Measurements from ENCODE around the gene HDGFL2.
A peak's percentile ranks its signal among the peaks of the same experiment; 100 is the strongest.

Gene HDGFL2

GRCh38 chr19:4456843-4457653 is 15.0 kb upstream of the HDGFL2 start:
- peak in 28 of 42 donors; percentile 22 to 75 (median 43) for DNase-seq
- intact Hi-C loops (cut with DNase I): loop anchor here (10.0 kb wide), 1 partner anchor 52 kb away; the partner anchor contains the start of genes CHAF1A and SH3GL1

DNA sequence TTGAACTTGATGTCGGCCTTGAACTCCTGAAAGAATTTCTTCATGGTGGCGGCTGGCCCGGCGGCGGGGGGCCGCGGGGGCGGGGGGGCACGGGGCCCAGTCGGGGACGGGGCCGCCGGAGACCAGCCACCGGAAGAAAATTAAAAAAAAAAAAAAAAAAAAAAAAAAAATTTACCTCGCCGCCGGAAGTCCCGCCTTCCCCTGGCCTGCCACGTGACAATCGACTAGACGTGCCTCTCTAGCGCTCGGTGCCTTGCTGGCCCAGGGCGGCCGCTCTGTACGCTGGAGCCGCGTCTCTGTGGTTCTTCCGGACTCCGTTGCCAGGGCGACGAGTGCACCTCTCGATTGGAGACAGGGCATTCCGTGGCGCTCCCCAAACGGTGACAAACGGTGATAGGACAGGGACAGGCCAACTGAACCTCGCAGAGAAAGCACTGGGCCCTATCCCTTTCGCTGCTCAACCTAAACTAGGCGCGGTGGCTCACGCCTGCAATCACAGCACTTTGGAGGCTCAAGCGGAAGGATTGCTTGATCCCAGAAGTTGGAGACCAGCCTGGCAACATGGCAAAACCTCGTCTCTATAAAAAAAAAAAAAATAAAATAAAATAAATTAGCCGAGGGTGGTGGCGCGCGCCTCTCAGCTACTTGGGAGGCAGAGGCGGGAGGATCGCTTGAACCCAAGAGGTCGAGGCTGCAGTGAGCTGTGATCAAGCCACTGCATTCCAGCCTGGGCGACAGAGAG is 14.3 kb upstream of the HDGFL2 start, which contains the start of gene UBXN6:
UBXN6 (minus strand) TSS at position 141 of the 742 bp plus-strand sequence; CDS start at position 44, 97 bp downstream.
- intact Hi-C loops (cut with DNase I): loop anchor here (10.0 kb wide), 1 partner anchor 53 kb away; the partner anchor contains the start of genes CHAF1A and SH3GL1
- DNase-seq: peak; percentile 96 to 100 (median 99)

GRCh38 chr19:4464815-4465581 is 7.1 kb upstream of the HDGFL2 start:
- no peak for DNase-seq

DNA sequence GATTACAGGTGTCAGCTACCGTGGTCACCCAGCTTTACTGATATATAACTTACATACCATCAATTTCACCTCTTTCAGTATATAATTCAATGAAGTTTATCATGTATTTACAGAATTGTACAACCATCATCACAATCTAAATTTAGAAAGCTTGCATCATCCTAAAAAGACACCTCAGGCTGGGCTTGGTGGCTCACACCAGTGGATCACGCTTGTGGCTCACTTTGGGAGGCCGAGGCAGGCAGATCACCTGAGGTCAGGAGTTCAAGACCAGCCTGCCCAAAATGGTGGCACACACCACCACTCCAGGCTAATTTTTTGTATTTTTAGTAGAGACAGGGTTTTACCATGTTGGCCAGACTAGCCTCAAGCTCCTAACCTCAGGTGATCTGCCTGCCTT is 4.3 kb upstream of the HDGFL2 start:
- no peak for DNase-seq
- intact Hi-C loops (cut with DNase I): no loop called here

More at GRCh38 chr19:4464815-4465581, 7.1 kb upstream of the HDGFL2 start:
- intact Hi-C loops (cut with DNase I): no loop called here

DNA sequence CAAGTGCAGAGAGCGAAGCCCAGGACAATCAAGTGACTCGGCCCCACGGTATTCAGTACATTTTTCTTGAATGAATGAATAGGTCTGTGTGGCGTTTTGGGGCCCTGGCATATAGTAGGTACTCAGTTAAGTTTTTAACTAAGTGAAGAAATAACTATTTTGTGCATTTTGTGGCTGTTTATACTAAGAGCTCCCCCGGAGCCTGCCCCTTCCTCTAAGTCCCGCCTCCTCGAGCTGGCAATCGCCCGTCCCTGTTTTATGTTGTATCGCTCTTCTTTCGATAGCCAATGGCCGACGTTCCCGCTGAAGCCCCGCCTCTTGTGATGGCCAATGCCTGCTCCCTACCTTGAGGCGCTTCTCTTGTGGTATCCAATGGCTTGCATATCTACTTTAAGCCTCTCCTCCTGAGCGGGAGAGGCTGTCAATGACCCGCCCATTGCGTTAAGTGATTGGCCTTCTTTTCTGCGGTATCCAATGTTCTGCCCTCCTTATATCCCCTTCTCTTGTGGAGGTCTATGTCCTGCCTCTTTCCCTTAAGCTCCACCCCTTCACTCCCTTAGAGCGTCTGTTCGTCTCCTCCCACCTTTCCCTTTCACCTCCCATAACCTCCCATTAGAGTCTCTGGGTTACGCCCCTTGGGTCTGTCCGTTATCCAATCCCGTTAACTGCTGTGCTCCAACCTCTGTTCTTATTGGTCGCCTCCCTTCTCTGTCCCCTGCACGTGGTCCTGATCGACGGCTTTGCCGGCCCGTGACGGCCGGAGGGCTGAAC is 509 bp upstream of the HDGFL2 start:
- peak; percentile 92 to 100 (median 98) for DNase-seq
- intact Hi-C loops (cut with DNase I): no loop called here

DNA sequence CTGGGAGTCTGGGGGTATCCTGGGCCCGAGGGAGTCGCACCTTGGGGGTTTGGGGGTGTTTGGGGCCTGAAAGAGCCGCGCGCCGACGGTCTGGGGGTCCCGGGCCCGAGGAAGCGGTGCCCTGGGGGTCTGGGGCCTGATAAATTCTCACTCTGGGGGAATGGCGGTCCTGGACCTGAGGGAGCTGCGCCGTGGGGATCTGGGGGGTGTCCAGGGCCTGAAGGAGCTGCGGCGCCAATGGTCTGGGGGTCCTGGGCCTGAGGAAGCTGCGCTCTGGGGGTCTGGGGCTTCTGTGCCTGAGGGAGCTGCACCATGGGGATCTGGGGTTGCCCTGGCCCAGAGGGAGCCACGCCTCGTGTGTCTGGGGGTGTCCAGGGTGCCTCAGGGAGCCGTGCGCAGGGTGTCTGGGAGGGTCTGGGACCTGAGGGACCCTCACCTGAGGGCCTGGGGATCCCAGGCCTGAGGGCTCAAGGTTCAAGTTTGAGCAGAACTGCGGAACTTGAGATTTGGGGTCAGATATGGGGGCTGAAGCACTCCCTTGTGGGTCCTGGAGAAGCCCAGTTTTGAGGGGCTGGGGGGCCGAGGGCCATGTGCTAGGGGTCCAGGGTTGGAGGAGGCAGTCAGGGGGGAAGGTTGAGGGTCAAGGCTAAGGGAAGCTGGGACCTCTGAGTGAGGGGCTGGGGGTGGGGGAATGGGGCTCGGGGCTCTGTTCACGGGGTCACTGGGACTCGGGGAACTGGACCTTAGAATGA is 1.1 kb downstream of the HDGFL2 start:
- intact Hi-C loops (cut with DNase I): no loop called here
- DNase-seq: no peak

- intact Hi-C loops (cut with DNase I): no loop called here
- DNase-seq: no peak
Observed at GRCh38 chr19:4473763-4474513, 1.8 kb downstream of the HDGFL2 start.

- intact Hi-C loops (cut with DNase I): no loop called here
- peak; percentile 53 to 93 (median 78) for DNase-seq
Observed at GRCh38 chr19:4474514-4475022, 2.5 kb downstream of the HDGFL2 start.

- DNase-seq: no peak
- intact Hi-C loops (cut with DNase I): no loop called here
Observed at GRCh38 chr19:4477034-4477801, 5.1 kb downstream of the HDGFL2 start.

- intact Hi-C loops (cut with DNase I): no loop called here
- no peak for DNase-seq
Observed at GRCh38 chr19:4482721-4483364, 10.7 kb downstream of the HDGFL2 start.

DNA sequence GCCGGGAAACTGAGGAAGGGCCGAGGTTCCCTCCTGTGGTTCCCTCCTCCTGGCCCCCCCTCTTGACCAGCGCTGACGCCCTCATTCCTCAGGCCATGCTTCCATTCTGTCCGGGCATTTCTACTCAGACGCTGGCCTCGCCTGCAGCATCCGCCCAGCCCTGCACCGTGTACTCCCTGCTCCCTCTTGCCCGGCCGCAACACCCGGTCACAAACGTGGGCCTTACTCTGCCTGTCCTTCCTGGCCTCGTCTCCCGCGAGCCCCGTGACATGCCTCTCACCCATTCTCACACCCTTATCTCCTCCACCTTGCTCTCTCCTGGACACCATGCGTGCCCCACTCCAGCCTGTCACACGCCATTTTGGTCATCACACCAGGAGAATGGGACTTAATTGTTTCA is 11.3 kb downstream of the HDGFL2 start:
- intact Hi-C loops (cut with DNase I): no loop called here
- DNase-seq: no peak

DNA sequence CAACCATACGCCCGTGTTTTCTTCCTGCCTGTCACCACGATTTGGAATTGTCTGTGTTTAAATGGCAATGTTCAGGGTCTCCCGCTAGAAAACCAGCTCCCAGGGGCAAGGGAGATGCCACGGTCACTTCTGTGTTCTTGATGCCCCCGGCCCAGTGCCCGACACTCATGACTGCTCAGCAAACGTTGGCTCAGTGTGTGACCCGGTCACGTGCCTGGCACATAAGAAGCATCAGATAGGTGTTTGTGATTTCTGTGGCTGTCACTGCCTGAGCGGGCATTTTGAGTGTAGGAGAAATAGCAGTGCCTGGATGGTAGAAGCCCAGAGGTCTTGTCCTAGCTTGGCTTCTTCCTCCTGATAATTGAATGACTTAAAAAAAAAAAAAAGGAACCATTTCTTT is 15.5 kb downstream of the HDGFL2 start:
- intact Hi-C loops (cut with DNase I): no loop called here
- DNase-seq: no peak

- DNase-seq: no peak
- intact Hi-C loops (cut with DNase I): no loop called here
Observed at GRCh38 chr19:4488496-4488895, 16.4 kb downstream of the HDGFL2 start.

- no peak for DNase-seq
- intact Hi-C loops (cut with DNase I): no loop called here
Observed at GRCh38 chr19:4491446-4491845, 19.3 kb downstream of the HDGFL2 start.

DNA sequence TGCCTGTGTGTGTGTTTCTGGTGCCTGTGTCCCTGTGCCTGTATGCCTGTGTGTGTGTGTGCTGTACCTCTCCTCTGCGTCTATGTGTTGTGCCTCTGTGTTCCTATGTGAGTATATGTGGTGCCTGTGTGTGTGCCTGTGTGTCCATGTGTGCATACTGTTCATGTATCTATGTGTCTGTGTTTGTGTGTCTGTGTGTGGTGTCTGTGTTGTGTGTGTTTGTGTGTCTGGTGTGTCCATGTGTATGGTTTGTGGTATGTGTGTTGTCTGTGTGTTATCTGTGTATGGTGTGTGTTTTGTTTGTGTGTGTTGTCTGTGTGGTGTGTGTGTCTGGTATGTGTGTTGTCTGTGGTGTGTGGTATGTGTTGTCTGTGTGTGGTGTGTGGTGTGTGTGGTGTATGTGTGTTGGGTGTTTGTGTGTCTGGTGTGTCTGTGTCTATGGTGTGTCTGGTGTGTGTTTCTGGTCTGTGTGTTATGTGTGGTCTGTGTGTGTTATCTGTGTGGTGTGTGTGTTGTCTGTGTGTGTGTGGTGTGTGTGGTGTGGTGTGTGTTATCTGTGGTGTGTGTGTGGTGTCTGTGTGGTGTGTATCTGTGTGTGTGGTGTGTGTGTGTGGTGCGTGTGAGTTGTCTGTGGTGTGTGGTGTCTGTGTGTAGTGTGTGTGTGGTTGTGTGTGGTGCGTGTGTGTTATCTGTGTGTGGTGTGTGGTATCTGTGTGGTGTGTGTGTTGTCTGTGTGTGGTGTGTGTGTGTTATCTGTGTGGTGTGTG is 20.4 kb downstream of the HDGFL2 start:
- no peak for DNase-seq
- intact Hi-C loops (cut with DNase I): no loop called here

Data from head of caudate nucleus (tissue), 42 donors.